ENCODE measurements around the gene MARCO.

DNA sequence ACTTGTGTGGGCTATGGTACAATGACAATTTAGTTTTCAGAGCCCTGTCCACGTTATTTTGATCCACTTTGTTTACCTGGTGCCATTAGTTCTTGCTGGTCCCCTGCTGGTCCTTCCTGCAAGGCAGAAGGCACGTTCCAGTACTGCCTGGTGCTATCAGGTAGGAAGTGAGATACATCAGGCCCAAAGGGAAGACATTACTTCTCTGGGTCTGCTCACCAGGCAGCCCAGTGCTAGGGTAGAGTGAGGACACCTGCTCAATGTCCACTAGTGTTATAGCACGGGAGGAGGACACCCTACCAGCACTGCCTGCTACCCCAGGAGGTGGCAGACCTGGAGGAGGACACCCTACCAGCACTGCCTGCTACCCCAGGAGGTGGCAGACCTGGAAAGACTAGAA is 23.7 kb downstream of the MARCO start:
- TF ChIP-seq FOXA1 (IDR thresholded peaks at IDR 0.05): no peak
- TF ChIP-seq HDGF (IDR thresholded peaks at IDR 0.05; ENCODE audit: borderline replicate concordance): no peak
- TF ChIP-seq ARNT (IDR thresholded peaks at IDR 0.05): no peak
- TF ChIP-seq LEF1 (IDR thresholded peaks at IDR 0.05; ENCODE audit: borderline replicate concordance): no peak
- TF ChIP-seq CTBP1 (IDR thresholded peaks at IDR 0.05; ENCODE audit: borderline replicate concordance): no peak
- TF ChIP-seq SUZ12 (IDR thresholded peaks at IDR 0.05): no peak
- no peak for TF ChIP-seq L3MBTL2 (conservative IDR thresholded peaks at IDR 0.05)
- TF ChIP-seq NFRKB (IDR thresholded peaks at IDR 0.05): no peak
- TF ChIP-seq ZNF384 (IDR thresholded peaks at IDR 0.05): no peak

Measured in HEK293T (cell line).